AG09309 (cell line): Measurements from ENCODE around the gene NFIX.

ENCODE experiments used
- DNase-seq: peaks from one replicate; pipeline ENCODE4 v3.0.0-alpha.2; 2010; ENCODE audit warnings: low read depth
- H3K4me3 ChIP-seq: 2 replicates; pipeline ENCODE4 v1.5.1; 2011; ENCODE audit warnings: mild to moderate bottlenecking, low read depth, low read length, moderate library complexity; ENCODE audit not compliant: control insufficient read depth
- CTCF ChIP-seq: IDR thresholded peaks from 2 replicates; pipeline ENCODE4 v1.5.1; 2011; ENCODE audit warnings: mild to moderate bottlenecking, low read depth, low read length, inconsistent platforms; ENCODE audit not compliant: insufficient read depth, control insufficient read depth; ENCODE audit errors: missing control alignments

NFIX gene

GRCh38 chr19:12997179-12997966 lies 2.1 kb downstream of the NFIX start:
- no peak for DNase-seq
- H3K4me3 ChIP-seq, result peak overlapping the region; percentile 78
- no peak for TF ChIP-seq CTCF

- no peak for DNase-seq
- H3K4me3 ChIP-seq, result no peak overlapping the region
- no peak for TF ChIP-seq CTCF
Measured at GRCh38 chr19:12997967-12998940, 3.0 kb downstream of the NFIX start.

GRCh38 chr19:13001166-13001501 lies 5.9 kb downstream of the NFIX start:
- TF ChIP-seq CTCF, result no peak
- H3K4me3 ChIP-seq, result no peak overlapping the region

GRCh38 chr19:13001502-13002165 lies 6.4 kb downstream of the NFIX start:
- no peak for TF ChIP-seq CTCF
- no peak for DNase-seq
- H3K4me3 ChIP-seq, result no peak overlapping the region

More at GRCh38 chr19:13001166-13001501, 5.9 kb downstream of the NFIX start:
- DNase-seq, result no peak

- DNase-seq, result no peak
- no peak for TF ChIP-seq CTCF
- no peak overlapping the region for H3K4me3 ChIP-seq
Measured at GRCh38 chr19:13002166-13002898, 7.1 kb downstream of the NFIX start.

GRCh38 chr19:13003081-13003480 lies 7.8 kb downstream of the NFIX start:
- no peak overlapping the region for H3K4me3 ChIP-seq
- DNase-seq, result no peak
- no peak for TF ChIP-seq CTCF
